ENCODE results near the gene EYA4.

Gene EYA4

DNA sequence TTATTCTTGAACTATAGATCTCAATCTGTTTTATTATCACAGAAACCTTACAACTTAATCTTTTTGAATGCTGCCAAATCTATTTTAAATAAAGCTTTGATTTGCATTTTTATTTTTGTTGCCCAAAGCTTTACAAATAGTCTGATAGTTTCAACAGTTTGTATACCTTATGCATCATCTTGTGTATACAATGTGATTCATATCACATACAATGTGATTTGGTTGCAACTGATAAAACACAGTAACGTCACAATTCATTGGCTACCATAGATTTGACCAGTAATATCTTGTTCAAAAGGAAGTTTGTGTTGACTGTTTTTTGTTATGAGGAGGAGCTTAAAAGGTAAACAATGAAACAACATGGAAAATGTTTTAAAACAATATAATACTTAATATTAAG, 110.9 kb downstream of the EYA4 start:
- H3K4me3 ChIP-seq (ENCODE audit: low read depth, low read length) = no peak overlapping the region
- TF ChIP-seq, protein P1, sequence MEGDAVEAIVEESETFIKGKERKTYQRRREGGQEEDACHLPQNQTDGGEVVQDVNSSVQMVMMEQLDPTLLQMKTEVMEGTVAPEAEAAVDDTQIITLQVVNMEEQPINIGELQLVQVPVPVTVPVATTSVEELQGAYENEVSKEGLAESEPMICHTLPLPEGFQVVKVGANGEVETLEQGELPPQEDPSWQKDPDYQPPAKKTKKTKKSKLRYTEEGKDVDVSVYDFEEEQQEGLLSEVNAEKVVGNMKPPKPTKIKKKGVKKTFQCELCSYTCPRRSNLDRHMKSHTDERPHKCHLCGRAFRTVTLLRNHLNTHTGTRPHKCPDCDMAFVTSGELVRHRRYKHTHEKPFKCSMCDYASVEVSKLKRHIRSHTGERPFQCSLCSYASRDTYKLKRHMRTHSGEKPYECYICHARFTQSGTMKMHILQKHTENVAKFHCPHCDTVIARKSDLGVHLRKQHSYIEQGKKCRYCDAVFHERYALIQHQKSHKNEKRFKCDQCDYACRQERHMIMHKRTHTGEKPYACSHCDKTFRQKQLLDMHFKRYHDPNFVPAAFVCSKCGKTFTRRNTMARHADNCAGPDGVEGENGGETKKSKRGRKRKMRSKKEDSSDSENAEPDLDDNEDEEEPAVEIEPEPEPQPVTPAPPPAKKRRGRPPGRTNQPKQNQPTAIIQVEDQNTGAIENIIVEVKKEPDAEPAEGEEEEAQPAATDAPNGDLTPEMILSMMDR (IDR thresholded peaks at IDR 0.05; ENCODE audit: control insufficient read depth, extremely low read depth, insufficient read depth) = no peak
- DNase-seq (ENCODE audit: low read depth) = no peak

DNA sequence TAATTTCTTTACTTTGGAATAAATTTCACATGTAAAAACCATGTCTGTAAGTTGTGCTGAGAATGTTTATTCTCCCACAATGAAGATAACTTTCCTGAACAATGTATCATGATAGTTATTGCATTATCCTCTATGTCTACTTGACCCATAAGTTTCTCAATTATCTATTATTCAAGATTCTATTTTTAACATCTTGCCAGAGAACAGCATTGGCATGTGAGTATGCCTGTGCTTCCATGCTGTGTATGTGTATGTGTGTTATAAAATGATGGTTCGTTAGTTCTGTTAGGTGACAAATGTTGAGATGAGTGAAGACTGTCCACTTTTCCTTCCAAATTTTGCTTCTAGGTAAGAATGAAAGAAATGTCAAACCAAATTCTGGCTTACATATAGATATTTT, 111.9 kb downstream of the EYA4 start:
- TF ChIP-seq, protein P1 (IDR thresholded peaks at IDR 0.05; ENCODE audit: control insufficient read depth, extremely low read depth, insufficient read depth) = no peak
- no peak for DNase-seq (ENCODE audit: low read depth)
- no peak overlapping the region for H3K4me3 ChIP-seq (ENCODE audit: low read depth, low read length)

DNA sequence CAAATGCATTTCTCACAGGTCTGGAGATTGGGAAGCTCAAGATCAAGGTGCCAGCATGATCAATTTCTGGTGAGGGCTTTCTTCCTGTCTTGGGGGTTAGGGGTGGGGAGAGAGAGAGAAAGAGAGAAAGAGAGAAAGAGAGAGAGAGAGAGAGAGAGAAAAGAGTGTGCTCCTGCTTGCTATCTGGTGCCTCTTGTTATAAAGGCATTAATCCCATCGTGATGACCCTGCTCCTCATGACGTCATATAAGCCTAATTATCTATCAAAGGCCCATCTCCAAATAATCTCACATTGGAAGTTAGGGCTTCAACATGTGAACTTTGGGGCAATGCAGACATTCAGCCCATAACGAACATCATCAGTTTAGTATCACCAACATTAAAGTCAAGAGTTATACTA, 114.8 kb downstream of the EYA4 start:
- TF ChIP-seq, protein P1 (IDR thresholded peaks at IDR 0.05; ENCODE audit: control insufficient read depth, extremely low read depth, insufficient read depth) = no peak
- H3K4me3 ChIP-seq (ENCODE audit: low read depth, low read length) = no peak overlapping the region
- DNase-seq (ENCODE audit: low read depth) = no peak

DNA sequence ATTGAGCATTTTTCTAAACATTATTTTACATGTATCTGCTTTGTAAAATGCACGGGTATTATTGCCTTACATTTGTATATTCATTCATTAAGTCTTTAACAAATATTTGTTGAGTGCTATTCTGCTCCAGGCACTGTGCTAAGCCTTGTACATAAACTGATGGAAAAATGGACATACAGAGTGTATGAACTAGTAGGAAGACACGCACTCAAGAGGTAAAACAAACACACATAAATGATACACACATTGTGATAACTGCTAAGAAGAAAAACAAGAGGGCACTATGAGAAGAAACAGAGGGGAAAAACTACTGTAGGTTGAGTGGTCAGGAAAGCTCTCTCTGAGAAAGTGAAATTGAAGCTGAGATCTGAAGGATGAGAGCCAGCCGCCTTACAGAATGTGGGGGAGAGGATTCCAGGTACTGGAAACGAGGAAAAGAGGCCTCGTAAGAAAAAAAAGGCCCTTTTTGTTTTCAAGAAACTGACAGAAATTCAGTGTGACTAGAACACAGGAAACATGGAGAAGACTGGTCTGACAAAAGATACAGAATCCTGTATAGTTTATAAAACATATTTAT, 117.5 kb downstream of the EYA4 start:
- no peak overlapping the region for H3K4me3 ChIP-seq (ENCODE audit: low read depth, low read length)
- TF ChIP-seq, protein P1 (IDR thresholded peaks at IDR 0.05; ENCODE audit: control insufficient read depth, extremely low read depth, insufficient read depth) = no peak
- DNase-seq (ENCODE audit: low read depth) = no peak

DNA sequence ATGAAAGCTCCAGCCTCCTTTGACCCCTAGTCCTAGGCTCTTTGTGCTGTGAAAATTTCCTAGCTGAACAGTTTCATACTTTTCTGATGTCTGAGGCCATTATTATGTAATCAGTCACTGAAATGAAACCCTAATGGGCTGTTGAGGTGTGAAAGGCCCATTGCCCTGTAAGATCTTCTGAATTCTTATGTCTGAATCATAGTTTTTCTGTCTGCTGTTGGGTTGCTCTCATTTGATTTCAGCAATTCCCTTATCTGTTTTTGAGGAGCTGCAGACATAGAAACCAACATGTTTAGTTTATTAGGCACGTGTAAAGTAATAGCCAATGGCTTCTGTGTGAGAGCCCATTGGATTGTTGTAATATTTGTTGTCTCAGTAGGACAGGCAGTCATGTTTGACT, 118.1 kb downstream of the EYA4 start:
- TF ChIP-seq, protein P1 (IDR thresholded peaks at IDR 0.05; ENCODE audit: control insufficient read depth, extremely low read depth, insufficient read depth) = no peak
- DNase-seq (ENCODE audit: low read depth) = no peak
- no peak overlapping the region for H3K4me3 ChIP-seq (ENCODE audit: low read depth, low read length)

DNA sequence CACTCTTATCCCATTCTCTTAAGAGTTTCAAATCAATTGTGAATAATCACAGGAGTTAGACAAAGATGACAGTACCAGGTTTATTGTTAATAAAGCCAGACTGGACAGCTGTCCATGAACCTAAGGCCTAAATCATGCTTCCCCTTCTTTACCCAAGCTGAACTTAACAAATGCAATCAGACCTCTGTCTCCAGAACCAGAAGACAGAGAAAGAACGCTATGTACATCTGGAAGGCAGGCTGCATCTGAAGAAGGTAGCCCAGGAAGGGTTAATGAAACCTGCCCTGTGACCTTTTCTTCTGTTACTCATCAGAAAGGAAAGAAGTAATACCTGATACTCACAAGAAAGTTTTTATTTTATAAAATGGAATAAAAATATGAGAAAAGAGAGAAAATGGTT, 118.6 kb downstream of the EYA4 start:
- no peak for DNase-seq (ENCODE audit: low read depth)
- TF ChIP-seq, protein P1 (IDR thresholded peaks at IDR 0.05; ENCODE audit: control insufficient read depth, extremely low read depth, insufficient read depth) = no peak

DNA sequence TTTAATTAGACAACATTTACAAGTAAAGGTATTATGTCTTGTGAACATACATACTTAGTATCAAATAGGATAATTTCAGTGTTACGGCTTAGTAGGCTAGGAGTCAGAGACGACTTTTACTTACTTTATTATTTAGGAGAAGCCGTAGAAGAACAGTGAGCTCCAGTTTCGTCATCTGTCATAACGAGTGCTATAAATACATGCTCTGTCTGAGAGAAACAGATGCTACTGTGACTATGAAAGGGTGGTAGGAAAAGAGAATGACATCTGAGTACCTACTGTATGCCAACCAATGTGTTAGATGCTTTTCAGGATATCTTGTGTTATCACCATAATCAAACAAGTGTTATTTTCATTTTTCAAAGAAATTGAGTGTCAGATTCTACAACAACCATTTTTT, 119.0 kb downstream of the EYA4 start:
- TF ChIP-seq, protein P1 (IDR thresholded peaks at IDR 0.05; ENCODE audit: control insufficient read depth, extremely low read depth, insufficient read depth) = no peak
- no peak for DNase-seq (ENCODE audit: low read depth)
- no peak overlapping the region for H3K4me3 ChIP-seq (ENCODE audit: low read depth, low read length)

More for the DNA sequence above, 118.6 kb downstream of the EYA4 start:
- no peak overlapping the region for H3K4me3 ChIP-seq (ENCODE audit: low read depth, low read length)

Data from LNCaP clone FGC (cell line).